Keratinocyte (primary cell): ENCODE data around the gene CHN2.

Source experiments
- EZH2 ChIP-seq: IDR thresholded peaks from one replicate; pipeline ENCODE4 v1.6.1; 2012; ENCODE audit warnings: inconsistent platforms, mild to moderate bottlenecking, low read length, moderate library complexity
- TF ChIP-seq, protein P1 (sequence below), 3 experiments: IDR thresholded peaks in 1 of 3; conservative IDR thresholded peaks in 1 of 3; optimal IDR thresholded peaks in 1 of 3; 2 replicates in 2 of 3; 3 replicates in 1 of 3; pipeline versions ENCODE3 to v1.5.1; 2011; ENCODE audit warnings: low read length in 3 of 3, mild to moderate bottlenecking in 3 of 3, moderate library complexity in 2 of 3, control low read depth in 1 of 3, inconsistent platforms in 1 of 3; ENCODE audit not compliant: insufficient read depth in 2 of 3; ENCODE audit errors: extremely low read depth in 1 of 3

DNA sequence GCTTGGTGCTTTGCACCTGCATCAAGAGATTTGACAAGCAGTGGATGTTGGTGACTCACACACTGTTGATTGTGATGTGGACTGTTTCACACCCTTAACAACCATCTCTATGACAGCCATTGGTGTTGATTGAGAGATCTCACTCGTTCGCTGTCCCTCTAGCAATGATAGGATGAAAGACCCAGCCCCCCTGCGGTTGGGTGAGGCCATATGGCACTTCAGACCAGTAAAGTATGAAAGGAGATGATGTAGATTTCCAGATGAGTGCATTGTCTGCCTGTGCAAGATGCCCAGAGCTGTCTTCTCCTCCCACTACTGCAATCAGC lies 230.4 kb downstream of the CHN2 start:
- TF ChIP-seq, protein P1, sequence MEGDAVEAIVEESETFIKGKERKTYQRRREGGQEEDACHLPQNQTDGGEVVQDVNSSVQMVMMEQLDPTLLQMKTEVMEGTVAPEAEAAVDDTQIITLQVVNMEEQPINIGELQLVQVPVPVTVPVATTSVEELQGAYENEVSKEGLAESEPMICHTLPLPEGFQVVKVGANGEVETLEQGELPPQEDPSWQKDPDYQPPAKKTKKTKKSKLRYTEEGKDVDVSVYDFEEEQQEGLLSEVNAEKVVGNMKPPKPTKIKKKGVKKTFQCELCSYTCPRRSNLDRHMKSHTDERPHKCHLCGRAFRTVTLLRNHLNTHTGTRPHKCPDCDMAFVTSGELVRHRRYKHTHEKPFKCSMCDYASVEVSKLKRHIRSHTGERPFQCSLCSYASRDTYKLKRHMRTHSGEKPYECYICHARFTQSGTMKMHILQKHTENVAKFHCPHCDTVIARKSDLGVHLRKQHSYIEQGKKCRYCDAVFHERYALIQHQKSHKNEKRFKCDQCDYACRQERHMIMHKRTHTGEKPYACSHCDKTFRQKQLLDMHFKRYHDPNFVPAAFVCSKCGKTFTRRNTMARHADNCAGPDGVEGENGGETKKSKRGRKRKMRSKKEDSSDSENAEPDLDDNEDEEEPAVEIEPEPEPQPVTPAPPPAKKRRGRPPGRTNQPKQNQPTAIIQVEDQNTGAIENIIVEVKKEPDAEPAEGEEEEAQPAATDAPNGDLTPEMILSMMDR (optimal IDR thresholded peaks at IDR 0.05 in 1 of 3, IDR thresholded peaks at IDR 0.05 in 1 of 3, conservative IDR thresholded peaks at IDR 0.05 in 1 of 3; ENCODE audit: extremely low read depth in 1 of 3, insufficient read depth in 2 of 3, low read length in 3 of 3), result no peak
- no peak for TF ChIP-seq EZH2
